ENCODE data around the gene AXIN1. TPM values are rescaled to one million over a fixed set of nuclear protein-coding genes. Genes with fewer than 3 reads are reported as not detected.
"Not testable (repeated sequence)": the region's sequence is repeated elsewhere in the genome, so short reads cannot be mapped to it uniquely, and the experiment has no call there.

AXIN1 gene
- polyA plus RNA-seq, 1 donor = 12.4 TPM

- no peak for DNase-seq
Observed at GRCh38 chr16:265002-265529, 87.5 kb downstream of the AXIN1 start.

GRCh38 chr16:264440-264951, 88.0 kb downstream of the AXIN1 start:
- DNase-seq = no peak

- no peak for DNase-seq
Observed at GRCh38 chr16:263944-264343, 88.6 kb downstream of the AXIN1 start.

GRCh38 chr16:263182-263774, 89.2 kb downstream of the AXIN1 start:
- DNase-seq = no peak

- no peak for DNase-seq
Observed at GRCh38 chr16:262121-262745, 90.3 kb downstream of the AXIN1 start.

GRCh38 chr16:261031-261691, 91.4 kb downstream of the AXIN1 start:
- DNase-seq = no peak

- no peak for DNase-seq
Observed at GRCh38 chr16:260326-260725, 92.2 kb downstream of the AXIN1 start.

- DNase-seq = no peak
Observed at GRCh38 chr16:259814-260253, 92.7 kb downstream of the AXIN1 start.

GRCh38 chr16:259226-259625, 93.3 kb downstream of the AXIN1 start:
- DNase-seq = no peak

GRCh38 chr16:258091-258490, 94.4 kb downstream of the AXIN1 start:
- not testable (repeated sequence) for DNase-seq

GRCh38 chr16:255183-255582, 97.3 kb downstream of the AXIN1 start:
- DNase-seq = no peak

- DNase-seq = no peak
Observed at GRCh38 chr16:254461-254860, 98.1 kb downstream of the AXIN1 start.

- DNase-seq = no peak
Observed at GRCh38 chr16:253833-254232, 98.7 kb downstream of the AXIN1 start.

- DNase-seq = no peak
Observed at GRCh38 chr16:252366-253337, 99.9 kb downstream of the AXIN1 start.

- DNase-seq = no peak
Observed at GRCh38 chr16:249431-249830, 103.1 kb downstream of the AXIN1 start.

GRCh38 chr16:247027-247426, 105.5 kb downstream of the AXIN1 start:
- DNase-seq = no peak

GRCh38 chr16:245105-245504, 107.4 kb downstream of the AXIN1 start:
- no peak for DNase-seq

- DNase-seq = no peak
Observed at GRCh38 chr16:243348-243747, 109.2 kb downstream of the AXIN1 start.

- DNase-seq = no peak
Observed at GRCh38 chr16:242281-242680, 110.2 kb downstream of the AXIN1 start.

GRCh38 chr16:240559-240958, 112.0 kb downstream of the AXIN1 start:
- no peak for DNase-seq

GRCh38 chr16:239948-240277, 112.6 kb downstream of the AXIN1 start:
- DNase-seq = no peak

Measured in hindlimb muscle (tissue), 1 donor.